CD4-positive, CD25-positive, alpha-beta regulatory T cell (primary cell): ENCODE measurements around the gene GAGE12F. TPM values are rescaled to one million over a fixed set of nuclear protein-coding genes. Genes with fewer than 3 reads are reported as not detected.
"Not testable (repeated sequence)": the region's sequence is repeated elsewhere in the genome, so short reads cannot be mapped to it uniquely, and the experiment has no call there.

Source experiments
- ATAC-seq, 2 donors: fragments of 150-1000 bp; cut with Tn5 transposase; one replicate each; pipeline ENCODE4 v1.10.0; 2021; ENCODE audit warnings: low read depth in 2 of 2, moderate number of reproducible peaks in 2 of 2, moderate library complexity in 1 of 2
- DNase-seq, 3 donors: peaks; one replicate each; pipeline versions ENCODE4 v3.0.0 to v3.0.0-alpha.2; 2012 to 2022; ENCODE audit warnings: mixed read lengths in 1 of 3
- H3K27ac ChIP-seq: one replicate; pipeline ENCODE4 v1.7.0; 2013; ENCODE audit warnings: mild to moderate bottlenecking, low read length; ENCODE audit not compliant: insufficient read depth, poor library complexity, severe bottlenecking
- H3K27me3 ChIP-seq: one replicate; pipeline ENCODE4 v1.7.0; 2013; ENCODE audit warnings: low read length; ENCODE audit not compliant: control insufficient read depth, insufficient read depth
- H3K36me3 ChIP-seq: one replicate; pipeline ENCODE4 v1.7.0; 2013; ENCODE audit warnings: mild to moderate bottlenecking, low read length, moderate library complexity; ENCODE audit not compliant: control insufficient read depth, insufficient read depth
- H3K4me1 ChIP-seq: 2 replicates; pipeline ENCODE4 v1.7.0; 2013; ENCODE audit warnings: mild to moderate bottlenecking, low read length; ENCODE audit not compliant: insufficient read depth, control insufficient read depth, poor library complexity, severe bottlenecking
- H3K4me3 ChIP-seq: one replicate; pipeline ENCODE4 v1.7.0; 2013; ENCODE audit warnings: low read depth, mild to moderate bottlenecking, low read length, moderate library complexity
- H3K9me3 ChIP-seq, 2 experiments: 1 replicate in 1 of 2; 2 replicates in 1 of 2; pipeline ENCODE4 v1.7.0; 2013; ENCODE audit warnings: low read length in 2 of 2, mild to moderate bottlenecking in 1 of 2, moderate library complexity in 1 of 2; ENCODE audit not compliant: control insufficient read depth in 2 of 2
- H3K27ac Mint-ChIP-seq, 3 donors: one replicate each; pipeline ENCODE4 v1.8.0; 2020 to 2022; ENCODE audit warnings: mild to moderate bottlenecking in 3 of 3, mixed read lengths in 3 of 3, moderate library complexity in 2 of 3
- H3K27me3 Mint-ChIP-seq: one replicate; pipeline ENCODE4 v1.8.0; 2022; ENCODE audit warnings: mild to moderate bottlenecking, mixed read lengths
- H3K36me3 Mint-ChIP-seq: one replicate; pipeline ENCODE4 v1.8.0; 2020; ENCODE audit warnings: mixed read lengths
- H3K4me1 Mint-ChIP-seq, 4 donors: one replicate each; pipeline ENCODE4 v1.8.0; 2020 to 2022; ENCODE audit warnings: mixed read lengths in 4 of 4, mild to moderate bottlenecking in 1 of 4
- H3K4me3 Mint-ChIP-seq, 4 donors: one replicate each; pipeline ENCODE4 v1.8.0; 2020 to 2022; ENCODE audit warnings: mild to moderate bottlenecking in 4 of 4, mixed read lengths in 4 of 4, moderate library complexity in 3 of 4
- H3K9me3 Mint-ChIP-seq, 7 donors: one replicate each; pipeline ENCODE4 v1.8.0; 2020 to 2022; ENCODE audit warnings: mixed read lengths in 7 of 7, mild to moderate bottlenecking in 3 of 7, moderate library complexity in 2 of 7
- polyA plus RNA-seq, 4 donors: library from polyadenylated mRNA; unstranded; fragments of 300-500 nt; fragmentation: Illumina TruSeq; gene quantifications; one replicate each; pipeline ENCODE4 v1.2.3, GENCODE V29; 2021
- total RNA-seq: library from RNA; stranded (reverse); gene quantifications from one replicate; pipeline ENCODE4 v1.2.3, GENCODE V29; 2022

Gene GAGE12F
- total and polyA plus RNA-seq, 5 donors from 2014 or later = not detected

GRCh38 chrX:49589196-49589595 lies 28.6 kb downstream of the GAGE12F start, which contains the start of gene GAGE2A:
TSS of gene GAGE2A (plus strand) at chrX:49589496. CDS start at chrX:49590651, 1,155 bp downstream.
- not testable (repeated sequence) for H3K4me1 Mint-ChIP-seq, H3K4me3 Mint-ChIP-seq, ATAC-seq, H3K4me1 ChIP-seq, H3K27me3 Mint-ChIP-seq, H3K36me3 ChIP-seq, H3K9me3 ChIP-seq, H3K9me3 Mint-ChIP-seq, H3K4me3 ChIP-seq, H3K27ac ChIP-seq, H3K27ac Mint-ChIP-seq, H3K27me3 ChIP-seq, H3K36me3 Mint-ChIP-seq, DNase-seq

GRCh38 chrX:49589769-49590478 lies 29.3 kb downstream of the GAGE12F start:
- not testable (repeated sequence) for H3K27ac Mint-ChIP-seq, H3K27me3 Mint-ChIP-seq

GRCh38 chrX:49590488-49590887 lies 29.8 kb downstream of the GAGE12F start:
- not testable (repeated sequence) for H3K9me3 ChIP-seq, H3K36me3 ChIP-seq, H3K4me1 Mint-ChIP-seq, H3K9me3 Mint-ChIP-seq, H3K4me3 Mint-ChIP-seq, ATAC-seq, H3K27ac Mint-ChIP-seq, H3K27ac ChIP-seq, H3K27me3 ChIP-seq, H3K27me3 Mint-ChIP-seq, H3K4me3 ChIP-seq, H3K36me3 Mint-ChIP-seq, DNase-seq, H3K4me1 ChIP-seq

More at GRCh38 chrX:49589769-49590478, 29.3 kb downstream of the GAGE12F start:
- H3K4me3 Mint-ChIP-seq, H3K36me3 Mint-ChIP-seq, H3K9me3 ChIP-seq, DNase-seq, H3K4me1 Mint-ChIP-seq, H3K27ac ChIP-seq, H3K36me3 ChIP-seq, H3K9me3 Mint-ChIP-seq, H3K27me3 ChIP-seq, ATAC-seq, H3K4me1 ChIP-seq, H3K4me3 ChIP-seq: not testable (repeated sequence)

DNA sequence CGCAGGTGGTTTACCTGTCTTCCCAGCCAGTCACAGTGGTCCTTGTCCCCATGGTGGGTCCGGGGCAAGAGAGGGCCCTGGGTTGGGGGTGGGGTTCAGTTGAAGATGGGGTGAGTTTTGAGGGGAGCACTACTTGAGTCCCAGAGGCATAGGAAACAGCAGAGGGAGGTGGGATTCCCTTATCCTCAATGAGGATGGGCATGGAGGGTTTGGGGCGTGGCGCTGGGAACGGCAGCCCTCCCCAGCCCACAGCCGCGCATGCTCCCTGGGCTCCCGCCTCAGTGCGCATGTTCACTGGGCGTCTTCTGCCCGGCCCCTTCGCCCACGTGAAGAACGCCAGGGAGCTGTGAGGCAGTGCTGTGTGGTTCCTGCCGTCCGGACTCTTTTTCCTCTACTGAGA lies 38.1 kb downstream of the GAGE12F start, which contains the start of gene GAGE1:
Gene GAGE1, plus strand, starts transcription at position 301 of the 400 bp plus-strand sequence. CDS start 1,155 bp downstream, outside the sequence.
- not testable (repeated sequence) for H3K36me3 Mint-ChIP-seq, H3K36me3 ChIP-seq, DNase-seq, H3K27me3 ChIP-seq, H3K4me3 ChIP-seq, H3K9me3 ChIP-seq, ATAC-seq, H3K27ac Mint-ChIP-seq, H3K27ac ChIP-seq, H3K4me3 Mint-ChIP-seq, H3K9me3 Mint-ChIP-seq, H3K4me1 ChIP-seq, H3K27me3 Mint-ChIP-seq, H3K4me1 Mint-ChIP-seq

DNA sequence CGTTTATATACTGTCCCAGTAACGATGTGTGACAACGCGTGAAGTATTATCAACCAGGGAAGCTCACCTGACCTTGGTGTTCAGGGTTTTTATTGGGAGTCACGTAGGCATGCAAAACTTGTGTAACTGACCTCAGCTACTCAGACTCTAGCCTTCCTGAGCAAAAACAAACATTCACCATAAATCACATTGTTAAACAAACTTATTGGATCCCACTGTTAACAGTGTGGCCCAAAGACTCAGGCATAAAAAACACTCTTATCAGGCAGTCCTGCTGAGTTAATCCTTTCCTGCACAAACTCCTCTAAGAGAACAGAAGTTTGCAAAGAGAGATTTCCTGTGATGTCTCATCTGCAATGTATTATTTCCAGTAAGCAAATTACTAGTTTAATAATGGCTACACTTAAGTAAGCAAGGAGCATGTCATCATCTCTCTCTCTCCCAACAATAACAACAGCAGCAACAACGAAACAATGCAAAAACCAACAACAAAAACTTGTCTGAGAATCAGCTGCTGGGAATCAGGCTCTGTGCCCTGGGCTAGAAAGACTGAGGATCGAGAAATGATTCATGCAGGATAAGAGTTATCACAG lies 50.2 kb downstream of the GAGE12F start:
- Mint-ChIP-seq H3K27me3 (peaks cover 4% of the 10 kb centered on the region), H3K36me3 (no peaks in the 10 kb centered on the region), H3K9me3 (peaks cover 0 to 2% (median 0%) of the 10 kb centered on the region in 7 donors), H3K4me3 (no peak overlapping the region), H3K4me1 (no peaks in the 10 kb centered on the region), H3K27ac (no peak overlapping the region)
- no peak overlapping the region for H3K4me3 ChIP-seq
- ATAC-seq (no peak), DNase-seq (no peak)
- no peak overlapping the region for H3K27ac ChIP-seq
- H3K36me3 ChIP-seq = no peaks in the 10 kb centered on the region
- no peaks in the 10 kb centered on the region for H3K4me1 ChIP-seq
- no peaks in the 10 kb centered on the region for H3K9me3 ChIP-seq
- no peaks in the 10 kb centered on the region for H3K27me3 ChIP-seq

Other genes starting within 250 kb of the GAGE12F start
- not detected for gene GAGE12J, start 238.8 kb upstream of the GAGE12F start, total RNA-seq
- not detected for gene GAGE12J, start 238.8 kb upstream of the GAGE12F start, polyA plus RNA-seq
- not detected for gene GAGE13, start 229.3 kb upstream of the GAGE12F start, total RNA-seq
- not detected for gene GAGE13, start 229.3 kb upstream of the GAGE12F start, polyA plus RNA-seq
- gene GAGE12C, start 28.7 kb upstream of the GAGE12F start, total RNA-seq = not detected
- gene GAGE12C, start 28.7 kb upstream of the GAGE12F start, polyA plus RNA-seq = not detected
- not detected for gene GAGE12D, start 19.1 kb upstream of the GAGE12F start, total RNA-seq
- gene GAGE12D, start 19.1 kb upstream of the GAGE12F start, polyA plus RNA-seq = not detected
- gene GAGE12E, start 9.6 kb upstream of the GAGE12F start, total RNA-seq = not detected
- not detected for gene GAGE12E, start 9.6 kb upstream of the GAGE12F start, polyA plus RNA-seq
- gene GAGE12G, start 9.6 kb downstream of the GAGE12F start, total RNA-seq = not detected
- not detected for gene GAGE12G, start 9.6 kb downstream of the GAGE12F start, polyA plus RNA-seq
- gene GAGE12H, start 19.1 kb downstream of the GAGE12F start, total RNA-seq = not detected
- gene GAGE12H, start 19.1 kb downstream of the GAGE12F start, polyA plus RNA-seq = not detected
- gene GAGE2A, start 28.7 kb downstream of the GAGE12F start, total RNA-seq = not detected
- gene GAGE2A, start 28.7 kb downstream of the GAGE12F start, polyA plus RNA-seq = not detected
- not detected for gene GAGE1, start 38.2 kb downstream of the GAGE12F start, total RNA-seq
- not detected for gene GAGE1, start 38.2 kb downstream of the GAGE12F start, polyA plus RNA-seq
- not detected for gene PAGE1, start 135.1 kb downstream of the GAGE12F start, total RNA-seq
- not detected for gene PAGE1, start 135.1 kb downstream of the GAGE12F start, polyA plus RNA-seq